Hepatic stellate cell (primary cell): ENCODE results near the gene COL1A1.

Experiments
- DNase-seq: peaks from one replicate; pipeline ENCODE4 v3.0.0; 2011; ENCODE audit warnings: low spot score

Gene COL1A1

DNA sequence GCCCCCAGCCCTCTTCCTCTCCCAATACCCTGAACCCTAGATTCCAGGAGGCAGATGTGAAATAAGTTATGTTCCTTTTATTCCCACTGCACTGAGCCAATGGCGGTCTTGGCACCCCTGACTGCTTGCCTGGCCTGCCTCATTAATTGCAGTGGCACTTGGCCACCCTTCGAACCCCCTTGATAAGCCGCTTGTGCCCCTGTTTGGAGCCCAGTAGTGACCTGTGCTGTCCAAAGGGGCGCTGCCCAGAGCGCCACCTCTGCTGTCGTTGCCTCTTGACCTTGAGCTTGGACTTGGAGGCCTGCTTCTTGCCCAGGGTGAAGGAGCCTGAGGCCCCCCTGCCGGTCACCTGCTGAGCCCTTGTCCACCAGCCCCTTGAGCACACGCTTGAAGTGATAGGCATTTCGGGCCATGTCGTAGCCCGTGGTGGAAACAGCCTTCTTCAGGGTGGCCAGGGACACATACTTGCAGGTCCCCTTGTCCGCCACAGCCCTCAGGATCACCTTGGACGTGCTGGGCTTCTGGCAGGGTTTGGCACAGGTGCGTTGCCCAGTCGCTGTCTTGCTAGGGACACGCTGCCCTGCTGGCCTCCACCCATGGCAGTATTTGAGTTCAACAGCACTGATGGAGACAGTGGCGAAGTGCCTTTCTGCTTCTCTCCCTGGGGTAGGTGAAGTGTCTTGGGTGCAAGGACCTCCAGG is 29.9 kb downstream of the COL1A1 start:
- no peak for DNase-seq

DNA sequence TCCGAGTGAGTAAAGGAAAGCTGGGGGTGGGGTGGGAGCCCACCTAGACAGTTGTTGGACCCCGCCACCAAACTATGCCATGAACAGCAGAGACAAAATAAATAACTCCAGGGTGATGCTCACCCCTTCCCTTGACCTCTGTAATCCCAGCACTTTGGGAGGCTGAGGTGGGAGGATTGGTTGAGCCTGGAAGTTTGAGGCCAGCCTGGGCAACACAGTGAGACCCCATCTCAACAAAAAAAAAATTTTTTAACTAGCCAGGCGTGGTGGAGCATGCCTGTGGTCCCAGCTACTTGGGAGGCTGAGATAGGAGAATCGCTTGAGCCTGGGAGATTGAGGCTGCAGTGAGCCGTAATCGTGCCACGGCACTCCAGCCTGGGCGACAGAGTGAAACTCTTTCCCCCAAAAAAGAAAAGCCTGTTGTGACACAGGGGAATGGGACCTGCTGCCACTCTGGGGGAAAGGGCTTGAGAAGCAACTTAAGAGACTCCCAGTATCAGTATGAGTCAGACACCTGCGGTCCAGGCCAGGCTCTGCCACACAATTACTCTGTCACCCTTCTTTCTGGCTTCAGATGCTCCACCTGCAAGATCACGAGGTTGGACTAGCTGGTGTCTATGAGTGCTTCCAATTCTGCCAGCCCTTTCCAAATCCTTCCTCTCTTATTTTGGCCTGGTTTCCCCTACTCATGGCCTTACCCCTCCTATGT is 30.6 kb downstream of the COL1A1 start:
- DNase-seq = no peak

DNA sequence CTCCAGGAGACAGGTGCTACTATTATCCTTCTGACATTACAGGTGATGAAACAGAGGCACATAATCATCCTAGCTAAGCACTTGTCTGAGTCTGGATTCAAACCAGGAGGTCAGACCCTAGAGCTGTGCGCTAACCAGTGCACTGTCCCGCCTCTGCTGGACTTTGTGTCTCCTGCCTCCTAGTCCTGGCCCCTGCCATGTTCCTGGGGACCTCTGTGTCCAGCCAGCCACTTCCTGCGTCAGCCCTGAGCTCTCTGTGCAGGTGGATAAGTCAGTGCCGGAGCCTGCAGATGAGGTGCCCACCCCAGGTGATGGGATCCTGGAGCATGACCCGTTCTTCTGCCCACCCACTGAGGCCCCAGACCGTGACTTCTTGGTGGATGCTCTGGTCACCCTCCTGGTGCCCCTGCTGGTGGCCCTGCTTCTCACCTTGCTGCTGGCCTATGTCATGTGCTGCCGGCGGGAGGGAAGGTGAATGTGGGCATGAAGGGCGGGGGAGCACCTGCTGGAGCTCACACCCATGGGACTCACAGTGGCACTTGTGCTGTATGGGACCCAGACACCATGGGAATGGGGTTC is 31.5 kb downstream of the COL1A1 start:
- no peak for DNase-seq

DNA sequence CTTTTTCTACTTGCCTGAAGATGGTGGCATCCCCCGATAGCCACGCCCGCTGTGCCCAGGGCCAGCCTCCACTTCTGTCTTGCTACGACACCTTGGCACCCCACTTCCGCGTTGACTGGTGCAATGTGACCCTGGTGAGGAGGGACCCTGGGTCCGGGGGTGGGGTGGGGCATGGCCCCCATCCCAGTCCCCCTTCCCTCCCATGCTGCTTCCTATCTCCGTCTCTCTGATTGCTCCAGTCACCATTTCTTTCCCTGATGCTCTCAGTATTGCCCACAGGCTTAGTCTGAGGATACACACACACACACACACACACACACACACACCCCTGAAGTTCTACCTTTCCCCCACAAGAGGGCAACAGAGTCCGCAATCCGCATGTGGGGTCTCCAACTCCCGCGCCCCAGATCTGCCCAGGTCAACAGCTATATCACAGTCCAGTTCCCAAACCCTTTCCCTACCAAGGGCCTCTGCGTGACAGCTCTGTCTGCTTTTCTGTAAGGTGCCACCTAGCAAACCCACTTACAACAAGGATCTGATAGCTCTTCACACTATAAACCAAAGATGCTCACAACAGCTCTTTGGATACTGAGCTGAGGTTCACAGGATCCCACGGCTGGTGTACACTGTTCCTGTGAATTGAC is 32.2 kb downstream of the COL1A1 start:
- no peak for DNase-seq

DNA sequence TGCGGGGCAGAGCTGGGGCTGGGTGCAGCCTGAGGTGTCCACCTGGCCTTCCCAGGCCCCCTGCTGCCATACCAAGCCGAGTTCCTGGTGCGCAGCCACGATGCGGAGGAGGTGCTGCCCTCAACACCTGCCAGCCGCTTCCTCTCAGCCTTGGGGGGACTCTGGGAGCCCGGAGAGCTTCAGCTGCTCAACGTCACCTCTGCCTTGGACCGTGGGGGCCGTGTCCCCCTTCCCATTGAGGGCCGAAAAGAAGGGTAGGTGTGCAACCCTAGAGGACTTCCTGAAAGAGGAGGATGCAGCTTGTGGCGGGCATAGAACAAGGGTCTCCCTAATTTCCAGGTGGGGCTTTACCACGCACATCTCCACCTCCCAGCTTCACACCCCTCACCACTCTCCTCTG is 33.1 kb downstream of the COL1A1 start:
- DNase-seq = no peak

DNA sequence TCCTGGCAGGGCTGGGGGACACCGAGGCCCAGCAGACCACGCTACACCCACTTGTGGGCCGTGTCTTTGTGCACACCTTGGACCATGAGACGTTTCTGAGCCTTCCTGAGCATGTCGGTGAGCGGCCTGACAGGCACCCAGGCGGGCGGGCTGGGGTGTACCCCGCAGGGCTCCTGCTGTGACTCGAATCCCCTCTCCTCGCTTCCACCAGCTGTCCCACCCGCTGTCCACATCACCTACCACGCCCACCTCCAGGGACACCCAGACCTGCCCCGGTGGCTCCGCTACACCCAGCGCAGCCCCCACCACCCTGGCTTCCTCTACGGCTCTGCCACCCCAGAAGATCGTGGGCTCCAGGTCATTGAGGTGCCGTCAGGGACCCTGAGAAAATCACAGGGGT is 34.1 kb downstream of the COL1A1 start:
- DNase-seq = no peak

DNA sequence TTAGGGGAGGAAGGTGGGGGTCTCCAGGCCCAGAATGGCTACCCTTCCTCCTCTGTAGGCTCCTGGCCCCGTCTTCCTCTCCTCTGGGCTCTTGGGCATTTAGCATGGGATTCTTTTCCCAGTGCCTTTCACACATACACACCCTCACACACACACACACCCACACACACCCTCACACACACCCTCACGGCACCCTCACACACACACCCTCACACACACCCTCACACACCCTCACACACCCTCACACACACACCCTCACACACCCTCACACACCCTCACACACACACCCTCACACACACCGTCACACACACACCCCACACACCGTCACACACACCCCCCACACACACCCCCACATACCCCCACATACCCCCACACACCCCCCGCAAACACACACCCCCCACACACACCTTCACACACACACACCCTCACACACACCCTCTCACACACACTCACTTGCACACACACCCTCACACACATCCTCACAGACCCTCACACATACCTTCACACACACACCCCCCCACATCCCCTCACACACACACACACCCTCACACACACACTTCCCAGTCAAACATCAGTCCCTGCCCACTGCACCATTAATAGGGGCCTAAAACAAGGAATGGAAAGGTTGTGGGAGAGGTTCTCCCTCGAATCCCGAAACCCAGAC is 34.8 kb downstream of the COL1A1 start:
- DNase-seq = no peak

DNA sequence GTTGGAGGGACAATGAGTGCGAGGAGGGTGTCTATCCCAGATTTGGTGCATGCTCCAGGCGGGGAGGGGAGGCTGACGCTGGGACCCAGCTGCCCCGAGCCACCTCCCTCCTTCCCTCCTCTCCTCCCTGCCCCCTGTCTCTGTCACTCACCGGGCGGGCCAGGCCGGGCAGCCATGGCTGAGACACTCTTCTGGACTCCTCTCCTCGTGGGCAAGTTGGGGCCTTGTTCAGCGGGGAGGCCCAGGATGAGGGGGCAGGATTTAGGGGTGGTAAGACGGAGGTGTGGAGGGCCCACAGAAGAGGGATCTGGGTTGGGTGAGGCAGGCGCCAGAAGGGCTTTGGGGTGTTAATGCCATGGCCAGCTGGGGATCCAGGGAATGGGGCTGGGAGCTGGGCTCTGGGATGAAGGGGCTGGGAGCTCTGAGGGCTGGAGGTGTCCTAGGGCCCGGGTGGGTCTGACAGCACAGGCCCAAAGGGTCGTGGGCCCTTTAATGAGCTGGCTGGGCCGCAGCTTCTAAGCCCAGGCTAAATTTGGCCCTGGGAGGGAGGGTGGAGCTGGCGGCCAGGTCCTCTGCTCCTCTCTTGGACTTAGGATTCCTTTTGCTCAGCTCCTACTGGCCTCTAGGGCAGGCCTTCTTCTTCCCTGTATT is 35.4 kb downstream of the COL1A1 start, which contains the start of gene SGCA:
TSS of gene SGCA (plus strand) at position 139 of the 651 bp plus-strand sequence. CDS start at position 175, 36 bp downstream.
- no peak for DNase-seq

DNA sequence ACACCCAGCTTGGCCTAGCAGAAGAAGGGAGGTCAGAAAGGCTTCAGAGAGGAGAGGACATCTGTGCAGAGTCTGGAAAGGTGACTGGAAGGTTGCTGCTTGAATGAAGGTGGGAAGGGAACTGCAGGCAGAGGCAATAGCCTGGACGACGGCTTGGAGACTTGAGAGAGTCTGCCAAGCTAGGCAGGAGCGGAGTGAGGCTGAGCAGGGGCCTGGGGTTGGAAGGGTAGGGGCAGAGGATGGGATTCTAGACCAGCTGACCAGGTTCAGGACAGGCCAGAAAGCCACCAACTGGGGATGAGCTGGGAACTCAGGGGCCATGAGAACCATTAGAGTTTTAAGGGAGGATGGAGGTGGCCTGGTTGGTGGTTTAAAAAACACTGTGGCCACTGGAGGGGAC is 36.0 kb downstream of the COL1A1 start:
- DNase-seq = no peak

DNA sequence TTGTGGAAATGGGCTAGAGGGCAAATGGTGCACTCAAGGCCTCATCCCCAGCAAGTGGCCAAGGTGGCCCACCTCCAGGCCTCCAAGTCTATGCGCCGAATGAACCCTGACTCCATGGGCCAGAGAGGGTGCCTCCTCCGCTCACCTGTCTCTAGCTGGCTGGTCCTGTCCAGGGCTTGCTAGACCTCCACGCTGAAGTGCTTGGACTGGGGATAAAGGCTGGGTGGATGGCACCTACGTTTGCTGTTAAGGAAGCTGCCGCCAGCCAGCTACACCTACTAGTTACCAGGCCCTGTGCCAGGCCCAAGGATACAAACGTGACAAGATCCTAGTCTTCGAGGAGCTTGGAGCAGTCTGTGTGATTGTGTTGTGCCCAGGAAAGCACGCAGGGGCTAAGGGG is 36.4 kb downstream of the COL1A1 start:
- DNase-seq = no peak

DNA sequence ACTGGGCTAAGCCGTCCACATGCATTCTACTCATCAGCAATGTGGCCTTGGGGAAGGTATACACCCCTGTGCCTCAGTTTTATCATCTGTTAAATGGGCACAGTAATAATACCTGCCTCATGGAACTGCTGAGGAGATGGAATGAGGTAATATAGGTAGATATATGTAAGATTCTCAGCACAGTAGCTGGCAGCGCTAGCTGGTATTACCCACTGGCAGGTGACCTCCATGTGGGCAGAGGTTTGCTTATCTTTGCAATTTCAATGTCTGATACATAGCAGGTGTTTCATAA is 36.8 kb downstream of the COL1A1 start:
- no peak for DNase-seq

DNA sequence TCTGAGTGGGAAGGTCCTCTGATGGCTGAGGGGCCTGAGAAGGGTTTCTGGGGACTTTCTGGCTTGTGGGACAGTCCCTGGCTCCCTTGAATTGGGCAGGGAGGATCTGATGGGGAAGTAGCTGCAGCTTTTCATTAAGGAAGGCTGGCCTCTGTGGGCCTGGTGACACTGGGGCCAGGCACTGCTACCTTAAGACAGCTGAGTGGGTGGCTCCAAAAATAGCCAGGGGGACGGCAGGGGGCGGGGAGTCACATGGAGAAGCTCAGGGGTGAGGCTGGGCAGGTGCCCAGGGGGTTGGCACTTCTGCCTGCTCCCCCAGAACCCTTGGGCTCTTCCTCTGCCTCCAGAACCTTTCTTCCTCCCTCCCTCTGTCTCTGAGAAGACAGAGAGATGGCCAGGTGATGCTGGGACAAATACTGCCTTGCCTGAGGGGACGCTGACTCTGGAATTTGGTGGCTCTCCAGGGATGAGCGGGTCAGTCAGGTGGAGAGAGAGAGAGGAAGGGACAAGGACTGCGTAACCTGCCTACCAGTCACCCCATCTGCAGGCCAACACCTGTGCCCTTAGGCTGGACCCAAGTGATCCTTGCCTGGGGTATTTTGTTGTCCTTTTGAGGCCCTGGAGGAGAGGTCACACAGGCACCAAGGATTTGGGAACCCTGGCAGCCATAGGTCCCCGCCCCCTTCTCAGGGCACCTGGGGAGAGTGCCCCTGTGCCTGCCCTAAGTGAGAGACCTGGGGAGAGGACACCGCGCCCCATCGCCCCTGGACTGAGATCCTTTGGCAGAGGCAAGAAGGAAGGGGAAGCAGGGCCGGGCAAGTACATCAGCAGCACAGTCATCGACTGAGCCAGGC is 37.4 kb downstream of the COL1A1 start:
- DNase-seq = no peak

DNA sequence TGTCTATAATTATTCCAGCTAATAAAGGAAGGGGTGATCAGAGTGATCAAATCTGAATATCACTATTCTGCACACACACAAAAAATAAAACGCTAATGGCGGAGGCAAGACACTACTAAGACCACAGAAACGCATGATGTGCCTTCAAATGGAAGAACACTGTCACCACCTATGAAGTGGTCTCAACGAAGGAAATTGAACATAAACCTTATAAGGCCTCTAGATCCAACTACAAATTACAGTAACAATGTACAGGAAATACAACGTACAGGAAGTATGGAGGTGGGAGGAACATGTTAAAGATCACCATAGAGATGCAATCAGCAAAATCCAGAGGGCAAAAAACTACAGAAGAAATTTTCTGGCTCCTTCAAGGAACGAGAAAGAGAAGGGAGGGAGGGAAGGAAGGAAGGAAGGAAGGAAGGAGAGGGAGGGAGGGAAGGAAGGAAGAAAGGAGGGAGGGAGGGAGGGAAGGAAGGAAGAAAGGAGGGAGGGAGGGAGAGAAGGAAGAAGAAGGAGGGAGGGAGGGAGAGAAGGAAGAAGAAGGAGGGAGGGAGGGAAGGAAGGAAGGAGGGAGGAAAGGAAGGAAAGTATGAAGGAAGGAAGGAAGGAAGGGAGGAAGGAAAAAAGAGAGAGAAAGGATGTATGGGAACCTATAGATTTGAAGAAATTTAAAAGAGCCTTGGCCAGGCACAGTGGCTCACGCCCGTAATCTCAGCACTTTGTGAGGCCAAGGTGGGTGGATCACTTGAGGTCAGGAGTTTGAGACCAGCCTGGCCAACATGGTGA is 38.8 kb downstream of the COL1A1 start:
- no peak for DNase-seq

DNA sequence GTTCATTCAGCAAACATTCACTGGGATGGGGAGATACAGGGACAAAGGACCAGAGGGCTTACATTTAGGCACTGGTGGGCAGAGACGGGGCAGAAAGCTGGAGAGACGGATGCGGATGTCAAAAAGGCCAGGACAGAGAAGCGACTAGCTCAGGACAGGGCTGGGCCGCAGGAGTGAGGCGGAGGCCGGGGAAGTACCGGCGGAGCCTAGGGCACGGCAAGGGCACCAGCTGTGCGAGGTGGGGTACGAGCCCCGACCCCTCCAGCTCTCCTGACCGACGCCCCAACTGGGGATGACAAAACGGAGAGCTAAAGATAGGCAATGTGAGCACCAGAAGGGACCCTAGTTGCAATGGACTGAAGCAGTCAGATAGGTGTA is 39.5 kb downstream of the COL1A1 start:
- no peak for DNase-seq

DNA sequence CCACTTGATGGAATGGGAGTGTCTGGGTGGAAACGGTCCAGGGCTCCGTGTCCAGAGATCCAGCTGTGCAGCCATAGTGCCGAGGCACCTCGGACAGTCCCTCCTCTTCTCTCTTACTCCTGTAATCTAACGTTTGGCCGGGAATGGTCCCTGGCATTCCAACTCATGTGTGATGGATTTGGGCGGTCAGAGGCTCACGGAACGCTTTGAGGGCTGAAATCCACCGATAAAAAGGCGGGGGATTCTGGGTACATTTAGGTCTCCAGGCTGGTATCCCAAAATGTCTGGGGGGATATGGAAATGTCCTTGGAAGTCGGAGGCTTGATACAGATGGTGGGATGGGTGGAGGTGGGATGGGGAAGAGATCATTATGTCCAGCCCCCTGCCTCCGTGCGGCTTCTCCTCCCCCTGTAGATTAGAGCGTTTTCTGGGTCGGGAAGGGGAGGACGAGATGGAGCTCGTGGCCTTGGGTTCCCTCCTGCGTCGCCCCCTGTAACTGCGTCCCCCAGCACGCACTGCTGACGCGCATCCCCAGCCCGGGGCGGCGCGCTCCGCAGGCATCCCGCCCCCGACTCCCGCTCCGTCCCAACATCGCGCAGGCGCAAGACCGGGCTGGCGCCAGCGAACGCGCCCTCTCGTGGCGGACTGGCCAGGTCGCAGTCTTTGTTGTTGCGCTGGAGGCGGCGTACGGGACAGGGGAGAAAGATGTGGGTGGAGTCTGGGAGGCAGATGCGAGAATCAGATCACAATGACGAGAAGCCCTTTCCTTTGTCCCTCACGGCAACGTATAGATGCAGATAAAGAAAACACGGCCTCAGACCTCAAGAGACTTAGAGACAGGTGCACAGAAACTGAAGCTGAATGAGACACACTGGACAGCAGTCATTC is 40.2 kb downstream of the COL1A1 start:
- DNase-seq = peak; percentile 100

DNA sequence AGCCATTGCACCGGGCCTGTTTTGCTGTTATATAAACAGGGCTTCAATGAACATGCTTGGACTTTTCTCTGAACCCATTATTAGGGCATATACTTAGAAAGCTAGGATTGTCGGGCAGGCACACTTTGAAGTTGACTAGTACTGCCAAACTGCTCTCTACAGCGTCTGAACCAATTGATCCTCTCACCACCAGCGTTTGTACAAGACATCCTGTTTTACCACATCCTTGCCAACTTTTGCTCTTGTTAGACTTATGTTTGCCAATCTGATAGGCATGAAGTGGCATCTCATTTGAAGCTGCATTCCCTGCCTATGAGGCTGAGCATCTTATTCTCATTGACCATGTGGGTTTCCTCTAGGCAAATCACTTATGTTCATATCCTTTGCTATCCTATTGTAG is 43.5 kb downstream of the COL1A1 start:
- DNase-seq = no peak

DNA sequence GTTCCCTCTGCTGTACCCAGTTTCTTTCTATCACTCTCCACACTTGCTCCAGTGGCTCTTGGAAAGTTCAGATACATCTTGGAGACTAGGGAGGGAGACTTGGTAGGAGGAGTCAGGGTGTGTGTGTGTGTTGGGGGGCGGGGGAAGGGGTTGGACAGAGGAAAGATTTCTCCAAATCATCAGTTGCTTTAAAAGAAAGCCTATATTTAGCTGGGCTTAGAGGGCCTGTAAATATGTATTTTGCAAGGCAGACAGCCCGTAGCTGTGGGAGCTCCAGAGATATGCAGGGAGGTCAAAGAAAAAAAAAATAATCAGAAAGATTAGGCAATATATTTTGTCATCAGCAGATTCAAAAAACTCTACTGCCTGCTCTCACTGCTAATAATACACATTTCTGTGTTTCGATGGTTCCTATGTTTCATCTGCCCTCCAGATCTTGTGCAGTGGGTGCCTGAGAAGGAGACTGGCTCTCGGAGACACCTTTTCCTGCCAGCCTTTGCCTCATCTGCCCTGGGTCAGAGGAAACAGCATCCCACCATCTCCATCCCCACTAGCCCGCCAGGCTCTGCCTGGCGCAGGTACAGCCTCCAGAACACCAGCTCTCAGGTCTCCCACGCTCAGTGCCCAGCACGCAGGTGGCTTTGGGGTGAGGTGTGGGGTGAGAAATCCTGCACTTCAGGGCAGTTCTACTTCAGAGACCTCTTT is 46.2 kb downstream of the COL1A1 start:
- peak; percentile 78 for DNase-seq

DNA sequence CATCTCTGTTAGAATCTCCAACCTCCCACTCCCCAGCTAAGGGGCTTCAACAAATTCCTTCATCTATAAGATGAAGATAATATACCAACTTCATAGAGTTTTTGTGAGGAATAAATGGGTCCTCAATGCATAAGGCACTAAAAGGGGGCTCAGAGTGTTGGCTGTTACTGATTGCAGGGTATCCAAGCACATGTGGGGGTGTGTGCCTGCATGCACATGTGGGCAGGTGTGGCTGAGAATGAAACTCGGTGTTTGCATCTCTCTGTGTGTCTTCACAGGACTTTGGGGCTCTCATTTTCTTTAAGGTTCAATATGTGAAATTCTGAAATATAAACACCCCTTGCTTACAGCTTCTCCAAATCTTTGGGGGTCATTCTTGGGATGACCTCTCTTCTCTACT is 46.8 kb downstream of the COL1A1 start:
- no peak for DNase-seq
